Suppressor macrophage treated with lipopolysaccharide for 1 hour (primary cell): ENCODE data around the gene MYH11.

Experiments used
- DNase-seq, 3 donors: peaks; one replicate each; pipeline ENCODE4 v3.0.0-alpha.2; 2020 to 2022

Gene MYH11

GRCh38 chr16:15654591-15654990, 202.2 kb downstream of the MYH11 start:
- DNase-seq = no peak

- DNase-seq = no peak
Measured at GRCh38 chr16:15653227-15653626, 203.6 kb downstream of the MYH11 start.
